Inflammatory macrophage (primary cell): ENCODE data around the gene TUBGCP3.
"Not testable (repeated sequence)": the region's sequence is repeated elsewhere in the genome, so short reads cannot be mapped to it uniquely, and the experiment has no call there.

Experiments
- DNase-seq, 2 donors: peaks; one replicate each; pipeline ENCODE4 v3.0.0-alpha.2; 2020 to 2022

TUBGCP3 gene

DNA sequence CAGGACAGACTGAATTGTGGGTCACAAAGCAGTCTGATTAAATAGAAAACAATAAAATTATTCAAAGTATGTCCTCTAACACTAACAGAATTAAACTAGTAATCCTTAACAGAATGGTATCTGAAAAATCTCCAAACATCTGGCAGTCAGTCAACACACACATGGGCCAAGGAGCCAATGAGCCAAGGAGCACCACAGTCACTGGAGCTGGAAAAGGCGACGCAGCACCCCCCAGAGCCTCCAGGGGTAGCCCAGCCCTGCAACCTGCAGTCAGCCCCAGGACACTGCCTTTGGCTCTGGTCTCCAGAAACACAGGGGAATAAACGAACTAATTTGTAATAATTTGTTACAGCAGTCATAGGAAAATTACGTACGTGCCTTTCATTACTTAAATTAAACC is 12.3 kb downstream of the TUBGCP3 start:
- no peak for DNase-seq

DNA sequence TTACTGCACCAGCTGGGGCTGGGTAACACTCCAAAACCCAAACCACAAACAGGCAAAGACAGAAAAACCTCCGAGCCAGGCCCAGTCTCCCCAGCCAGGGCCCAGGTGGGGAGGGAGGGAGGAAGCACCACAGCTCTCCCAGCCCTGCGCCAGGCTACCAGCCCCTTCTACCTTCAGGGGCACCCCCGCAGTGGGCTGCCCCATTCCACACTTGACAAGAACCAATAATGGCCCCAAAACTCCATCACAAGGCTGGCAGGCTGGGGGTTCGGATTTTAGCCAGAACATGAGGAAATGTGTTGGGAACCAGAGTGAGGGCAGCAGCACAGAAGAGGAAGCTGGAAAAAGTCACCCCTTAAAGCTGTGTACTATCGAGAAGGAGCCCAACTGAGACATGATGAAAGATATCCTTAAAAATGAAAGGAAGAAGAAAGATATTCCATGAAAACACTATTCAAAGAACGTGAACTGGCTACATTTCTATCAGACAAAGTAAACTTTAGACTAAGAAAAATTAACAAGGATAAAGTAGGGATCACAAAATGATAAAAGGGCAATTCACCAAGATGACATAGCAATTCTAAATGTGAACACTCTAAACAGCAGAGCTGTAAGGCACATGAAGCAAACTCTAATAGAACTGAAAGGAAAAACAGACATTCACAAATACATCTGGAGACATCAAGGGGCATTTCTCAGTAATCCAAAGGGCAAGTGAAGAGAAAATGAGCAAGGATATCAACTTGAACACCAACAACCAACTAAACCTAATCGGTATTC is 12.9 kb downstream of the TUBGCP3 start:
- DNase-seq = peak; percentile 32 to 47

DNA sequence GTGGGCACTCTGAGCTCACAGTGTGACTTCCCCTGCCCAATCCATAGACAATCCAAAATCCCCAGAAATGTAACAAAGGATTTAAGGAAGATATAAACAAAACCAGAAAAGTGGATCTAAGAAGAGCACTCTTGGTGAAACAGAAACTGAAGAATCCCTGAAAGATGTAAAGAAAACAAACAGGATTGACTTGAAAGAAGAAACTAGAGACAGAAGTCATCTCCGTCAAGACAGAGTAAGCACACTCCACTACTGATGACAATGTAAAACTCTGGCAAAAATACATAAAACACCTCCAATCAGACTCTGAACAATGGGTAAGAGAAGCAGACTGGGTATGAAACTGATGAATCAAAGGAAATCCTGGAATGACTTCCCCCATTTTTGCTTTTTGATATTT is 13.5 kb downstream of the TUBGCP3 start:
- DNase-seq = no peak

DNA sequence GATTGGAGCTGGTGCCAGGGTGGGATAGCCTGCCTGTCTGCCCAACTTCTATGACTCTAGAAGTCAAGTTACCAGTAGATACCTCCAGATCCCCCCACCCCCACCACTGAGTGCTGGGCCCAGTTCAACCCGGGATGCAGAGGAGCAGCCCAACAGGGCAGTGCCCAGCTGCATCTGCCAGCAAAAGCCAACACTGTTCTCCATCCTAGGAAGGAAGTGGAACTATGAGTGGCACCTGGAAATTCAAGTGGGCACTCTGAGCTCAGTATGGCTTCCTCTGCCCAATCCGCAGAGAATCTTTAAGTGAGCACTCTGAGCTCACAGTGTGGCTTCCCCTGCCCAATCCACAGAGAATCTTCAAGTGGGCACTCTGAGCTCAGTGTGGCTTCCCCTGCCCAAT is 14.2 kb downstream of the TUBGCP3 start:
- DNase-seq = no peak

DNA sequence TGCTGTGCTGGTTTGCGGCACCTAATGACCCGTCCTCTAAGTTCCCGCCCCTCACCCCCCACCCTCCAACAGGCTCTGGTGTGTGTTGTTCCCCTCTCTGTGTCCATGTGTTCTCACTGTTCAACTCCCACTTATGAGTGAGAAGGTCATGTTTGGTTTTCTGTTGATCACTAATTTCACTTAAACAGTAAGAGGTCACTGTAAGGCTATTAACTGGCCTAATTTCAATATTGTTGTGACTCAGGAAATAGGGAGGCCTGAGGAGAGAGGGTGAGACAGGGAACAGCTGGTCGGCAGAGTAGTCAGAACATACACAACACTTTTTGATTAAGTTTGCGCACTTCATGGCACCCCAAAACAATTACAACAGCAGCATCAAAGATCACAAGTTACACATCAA is 15.6 kb downstream of the TUBGCP3 start:
- no peak for DNase-seq

DNA sequence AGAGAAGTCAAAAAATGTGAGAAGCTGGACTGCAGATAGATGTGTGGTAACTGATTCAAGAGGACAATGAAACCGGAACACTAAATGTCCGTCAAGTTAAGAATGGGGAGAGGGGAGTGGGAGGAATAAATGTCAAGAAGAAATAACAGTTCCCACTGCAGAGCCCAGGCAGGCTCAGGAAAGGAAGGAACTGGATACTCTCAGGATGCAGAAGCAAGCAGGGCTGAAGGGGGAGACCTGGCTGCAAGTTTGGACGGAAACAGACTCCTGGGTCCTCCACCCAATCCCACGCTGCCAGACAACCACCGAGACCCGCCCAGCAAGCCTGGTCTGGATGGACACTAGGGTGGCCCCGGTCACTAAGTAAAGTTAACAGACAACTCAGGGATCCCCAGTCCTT is 18.1 kb downstream of the TUBGCP3 start:
- DNase-seq = no peak

DNA sequence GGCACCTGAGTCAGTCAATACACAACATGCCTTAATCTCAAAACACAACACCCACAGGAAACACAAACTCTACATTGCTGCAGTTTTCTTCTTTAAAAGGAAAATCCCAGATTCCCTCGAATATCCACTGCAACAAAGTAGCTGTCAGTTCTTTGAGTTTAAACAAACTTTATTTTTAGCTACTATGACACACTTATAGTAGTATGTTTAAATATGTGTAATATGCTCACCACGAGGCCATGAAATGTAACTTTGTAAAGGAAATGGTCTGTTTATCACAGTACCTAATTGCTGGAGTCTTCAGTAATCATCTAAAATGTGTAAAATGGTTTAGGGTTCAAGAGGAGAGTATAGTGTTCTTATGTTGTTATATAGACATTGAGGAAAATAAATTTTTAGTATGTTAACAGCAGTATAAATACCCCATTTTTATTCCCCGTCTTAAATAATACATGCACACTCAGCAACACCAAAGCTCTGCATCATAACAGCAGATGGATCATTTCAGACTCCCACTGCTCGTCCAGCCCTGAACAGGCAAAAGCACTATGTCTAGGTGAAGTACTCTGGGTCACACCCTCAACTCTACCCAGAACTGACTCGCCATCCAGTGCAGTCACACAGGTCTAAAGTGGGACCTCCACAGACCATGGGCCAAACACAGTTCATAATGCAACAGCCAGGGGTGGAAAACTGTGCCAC is 20.6 kb downstream of the TUBGCP3 start:
- no peak for DNase-seq

DNA sequence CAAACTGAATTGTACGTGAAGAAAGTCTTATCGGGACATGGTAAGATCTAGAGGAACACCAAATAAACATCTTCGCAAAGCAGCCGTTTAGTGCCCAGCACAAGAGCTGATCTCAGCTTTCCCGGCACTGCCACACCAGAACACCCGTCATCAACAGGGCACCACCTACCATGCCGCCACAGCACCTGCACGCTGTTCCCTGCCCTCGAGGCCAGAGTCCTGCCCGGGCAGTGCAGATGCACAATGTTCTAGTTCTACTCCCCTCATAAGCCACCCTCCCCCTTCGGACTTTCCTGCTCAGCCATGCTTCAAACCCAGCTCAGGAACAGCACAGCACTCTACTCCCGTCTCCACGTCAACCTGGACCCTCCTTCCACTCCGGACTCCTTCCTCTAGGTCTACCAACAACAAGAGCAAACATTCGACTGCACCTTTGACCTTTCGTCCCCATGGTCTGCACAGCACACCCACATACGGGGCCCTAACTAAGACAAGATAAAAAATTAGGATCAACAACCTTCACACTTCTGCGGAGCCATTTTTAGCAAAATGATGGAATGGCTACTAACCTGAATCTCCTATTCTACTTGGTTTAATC is 25.1 kb downstream of the TUBGCP3 start:
- DNase-seq = no peak

DNA sequence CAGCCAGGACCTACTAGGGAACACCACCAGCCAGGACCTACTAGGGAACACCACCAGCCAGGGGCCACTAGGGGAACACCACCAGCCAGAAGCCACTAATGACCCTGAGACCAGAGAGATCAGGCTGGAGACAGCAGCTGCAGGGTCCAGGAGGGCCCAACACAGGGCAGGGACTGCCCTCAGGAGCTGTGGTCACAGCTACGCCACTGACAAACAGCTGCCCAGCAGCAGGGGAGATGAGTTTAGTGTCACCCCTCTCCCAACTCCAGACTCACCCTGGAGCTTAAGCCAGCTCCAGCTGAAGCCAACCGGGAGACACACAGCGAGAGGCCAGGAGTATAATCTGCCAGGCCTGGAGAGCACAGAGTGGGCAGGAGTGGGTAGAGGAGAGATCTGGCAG is 25.7 kb downstream of the TUBGCP3 start:
- DNase-seq = no peak

DNA sequence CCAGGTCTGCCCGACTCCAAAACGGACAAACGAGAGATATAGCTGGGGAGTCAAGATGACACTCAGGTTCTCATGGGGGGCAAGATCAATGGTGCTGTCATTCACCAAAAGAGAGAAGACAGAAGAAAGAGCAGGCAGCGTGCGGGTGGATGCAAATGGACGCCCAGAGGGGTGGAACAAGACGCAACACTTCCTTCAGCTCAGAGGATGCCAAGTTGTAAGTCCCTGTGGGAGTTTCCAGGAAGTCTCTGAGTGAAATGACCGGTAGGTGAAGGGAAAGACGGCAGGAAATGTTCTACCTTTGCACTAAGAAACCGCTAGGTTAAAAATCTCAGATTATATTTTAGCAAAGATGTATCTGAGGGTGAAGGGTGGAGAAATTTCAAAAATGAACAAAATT is 26.5 kb downstream of the TUBGCP3 start:
- DNase-seq = no peak

DNA sequence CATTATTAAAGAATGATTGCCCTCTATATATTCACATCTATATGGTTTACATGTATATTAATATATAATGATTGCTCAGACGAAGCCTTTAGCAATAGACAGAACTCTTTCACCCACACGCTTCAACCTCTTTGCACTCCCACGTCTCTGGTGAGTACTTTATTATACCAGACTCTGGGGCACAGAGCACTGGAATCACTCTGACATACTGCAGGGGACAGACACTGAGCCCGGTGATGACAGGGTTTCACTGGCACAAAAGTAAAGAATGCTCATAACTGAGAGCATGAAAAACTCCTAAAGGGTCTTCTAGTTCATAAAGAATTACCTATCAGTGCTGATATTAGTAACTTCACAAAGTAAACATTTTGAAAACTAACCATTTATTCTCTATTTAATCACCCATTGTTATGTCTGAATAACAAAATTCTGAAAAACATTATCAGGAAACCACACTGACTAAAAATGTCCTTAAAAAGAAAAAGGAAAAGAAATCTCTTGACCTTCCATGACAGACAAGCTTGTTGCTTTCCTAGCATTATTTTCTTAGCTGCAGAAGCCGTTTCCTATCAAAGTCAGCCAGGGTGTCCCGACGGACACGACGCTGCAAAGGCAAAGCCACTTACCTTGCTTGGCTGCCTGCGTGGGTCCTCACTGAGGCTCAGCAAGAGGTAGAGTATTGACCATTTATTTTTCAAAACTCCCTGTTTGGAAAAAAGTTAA is 29.1 kb downstream of the TUBGCP3 start:
- no peak for DNase-seq

DNA sequence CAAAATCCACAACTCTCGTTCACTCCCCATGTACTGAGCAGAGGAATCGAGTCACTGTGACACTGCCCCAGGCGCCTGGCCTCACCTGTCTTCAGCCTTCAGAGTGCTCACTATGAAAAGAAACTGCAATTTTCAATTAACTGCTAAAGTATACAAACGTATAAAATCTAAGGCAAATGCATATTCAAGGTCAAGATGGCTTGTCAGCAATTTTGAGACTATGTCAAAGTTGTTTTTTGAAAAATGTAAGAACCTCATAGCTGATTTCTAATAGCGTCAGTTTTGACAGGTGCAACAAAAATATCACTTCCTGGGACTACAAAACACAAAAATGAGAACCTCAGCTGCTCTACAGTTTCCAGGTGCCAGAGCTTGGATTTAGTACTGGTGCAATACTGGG is 31.4 kb downstream of the TUBGCP3 start:
- no peak for DNase-seq

DNA sequence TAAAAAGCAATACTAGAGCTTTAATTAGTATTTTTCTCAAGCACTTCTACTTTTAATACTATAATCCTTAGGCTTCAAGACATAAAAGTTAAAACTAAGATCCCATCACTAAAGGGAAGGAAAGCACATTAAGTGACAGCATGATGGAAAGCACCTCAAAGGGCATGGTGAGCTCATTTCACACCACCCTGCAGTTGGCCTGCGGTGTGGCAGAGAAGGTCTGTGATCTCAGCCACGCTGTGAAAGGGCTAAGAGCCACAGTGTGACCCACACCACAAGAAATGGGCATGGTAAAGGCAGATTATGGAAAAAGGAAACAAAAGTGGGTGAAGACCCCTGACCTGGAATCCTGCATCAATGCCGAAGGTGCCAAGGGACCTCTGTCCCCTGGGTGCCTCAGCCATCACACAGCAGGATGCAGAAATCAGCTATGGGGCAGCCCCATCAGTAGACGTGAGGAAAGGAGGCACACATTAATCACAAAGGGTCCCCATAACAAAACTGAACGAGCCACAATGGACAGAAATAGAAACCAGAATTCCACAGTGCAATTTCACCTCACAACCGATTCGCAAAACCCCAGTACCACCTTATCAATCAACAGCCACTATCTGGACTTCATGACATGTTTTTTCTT is 33.6 kb downstream of the TUBGCP3 start:
- no peak for DNase-seq

DNA sequence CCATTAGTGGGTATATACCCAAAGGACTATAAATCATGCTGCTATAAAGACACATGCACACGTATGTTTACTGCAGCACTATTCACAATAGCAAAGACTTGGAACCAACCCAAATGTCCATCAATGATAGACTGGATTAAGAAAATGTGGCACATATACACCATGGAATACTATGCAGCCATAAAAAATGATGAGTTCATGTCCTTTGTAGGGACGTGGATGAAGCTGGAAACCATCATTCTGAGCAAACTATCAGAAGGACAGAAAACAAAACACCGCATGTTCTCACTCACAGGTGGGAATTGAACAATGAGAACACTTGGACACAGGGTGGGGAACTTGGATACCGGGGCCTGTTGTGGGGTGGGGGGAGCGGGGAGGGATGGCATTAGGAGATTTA is 39.0 kb downstream of the TUBGCP3 start:
- DNase-seq = not testable (repeated sequence)

DNA sequence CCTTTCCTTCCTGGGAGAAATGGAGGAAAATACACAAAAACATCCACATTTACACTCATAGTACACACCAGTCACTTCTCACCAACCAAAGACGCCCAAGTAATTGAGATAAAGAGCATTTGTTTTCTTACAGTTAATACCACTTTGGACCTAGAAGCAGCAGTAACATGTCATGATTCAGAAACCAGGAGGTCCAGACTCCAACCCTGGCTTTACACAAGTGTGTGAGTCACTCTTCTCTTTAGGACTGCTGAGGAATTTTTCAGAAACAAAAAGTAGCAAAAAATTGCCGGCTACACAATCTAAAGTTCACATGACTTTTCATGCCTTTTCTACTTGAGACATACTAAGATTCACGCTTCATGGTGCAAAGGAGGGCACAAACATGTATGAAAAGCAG is 42.1 kb downstream of the TUBGCP3 start:
- DNase-seq = no peak

DNA sequence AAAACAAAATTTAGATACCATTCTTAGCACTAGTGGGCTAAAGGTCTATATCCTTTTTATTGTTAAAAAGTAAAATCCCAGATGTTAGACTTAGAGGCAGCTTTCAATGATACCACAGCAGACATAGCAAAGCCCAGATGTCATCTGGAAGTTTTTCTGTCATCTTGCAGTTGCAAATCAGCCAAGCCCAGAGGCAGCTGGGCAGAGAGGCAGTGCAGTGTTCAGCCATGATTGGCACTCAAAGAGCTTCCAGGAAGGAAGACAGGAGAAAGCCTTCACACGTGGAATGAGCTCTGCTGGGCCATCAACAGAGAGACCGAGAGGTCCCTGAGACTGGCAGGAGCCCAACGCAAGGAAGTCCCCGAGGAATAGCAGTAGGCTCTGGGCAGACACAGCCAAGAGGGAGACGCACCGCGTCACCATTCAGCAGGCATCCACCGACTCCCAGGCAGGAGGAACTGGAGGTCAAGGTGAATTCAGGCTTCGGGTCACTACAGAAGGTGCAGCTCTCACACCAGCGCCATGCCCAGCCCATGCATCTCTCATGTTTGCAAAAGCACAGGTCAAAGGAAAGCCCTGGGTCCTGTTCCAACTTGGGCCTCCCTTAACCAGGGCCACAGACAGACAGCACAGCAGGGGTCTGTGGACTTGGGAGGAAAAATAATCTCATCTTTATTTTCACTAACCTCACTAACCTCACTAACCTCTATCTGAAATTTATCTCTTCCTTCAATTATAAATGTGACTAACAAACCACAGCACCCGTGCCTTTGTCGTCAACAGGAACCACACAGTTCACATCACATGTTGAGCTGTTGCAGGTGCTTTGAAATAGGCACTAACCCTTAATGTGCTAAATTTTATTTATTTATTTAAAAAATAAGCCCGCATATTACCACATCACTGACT is 54.9 kb downstream of the TUBGCP3 start:
- DNase-seq = no peak

DNA sequence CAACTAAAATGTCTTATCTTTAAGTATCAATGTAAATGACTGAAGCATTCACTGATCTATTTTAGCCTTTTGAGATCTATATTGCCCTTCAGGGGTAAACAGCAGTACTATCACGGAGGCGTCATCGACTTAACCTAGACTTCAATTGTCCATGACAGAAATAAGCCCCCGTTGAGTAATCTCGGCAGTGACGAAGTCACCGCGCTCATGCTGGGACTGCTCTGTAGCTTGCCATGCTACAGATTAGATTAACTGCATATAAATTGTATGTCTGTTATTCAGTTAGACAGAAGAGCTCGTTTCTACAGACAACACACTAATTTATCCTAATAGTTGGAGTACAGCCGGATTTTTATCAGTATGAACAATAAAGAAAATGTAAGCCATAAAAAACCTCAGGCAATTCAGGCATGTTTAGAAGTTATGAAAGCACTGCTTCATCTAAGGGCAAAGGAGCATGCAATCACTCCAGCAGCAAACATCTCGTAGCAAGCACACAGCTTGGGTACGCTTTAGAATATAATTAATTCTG is 56.6 kb downstream of the TUBGCP3 start:
- no peak for DNase-seq

DNA sequence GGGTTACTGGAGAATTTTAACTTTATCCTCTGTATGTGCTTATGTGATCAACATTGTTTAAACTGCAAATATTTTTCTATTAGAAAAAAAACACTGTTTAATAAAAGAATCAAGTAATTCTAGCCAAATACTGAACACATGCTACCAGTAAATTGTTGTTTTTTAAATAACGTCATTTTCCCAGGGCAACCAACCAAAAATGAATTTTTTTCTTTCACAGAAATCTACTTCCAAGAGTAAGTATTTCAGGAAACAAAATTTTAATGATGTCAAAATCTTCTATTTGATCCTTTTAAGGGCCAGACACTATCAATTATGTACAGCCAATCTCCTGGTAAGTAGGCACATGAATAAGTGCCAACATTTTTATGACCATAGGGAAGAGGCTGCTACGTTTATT is 57.1 kb downstream of the TUBGCP3 start:
- no peak for DNase-seq

DNA sequence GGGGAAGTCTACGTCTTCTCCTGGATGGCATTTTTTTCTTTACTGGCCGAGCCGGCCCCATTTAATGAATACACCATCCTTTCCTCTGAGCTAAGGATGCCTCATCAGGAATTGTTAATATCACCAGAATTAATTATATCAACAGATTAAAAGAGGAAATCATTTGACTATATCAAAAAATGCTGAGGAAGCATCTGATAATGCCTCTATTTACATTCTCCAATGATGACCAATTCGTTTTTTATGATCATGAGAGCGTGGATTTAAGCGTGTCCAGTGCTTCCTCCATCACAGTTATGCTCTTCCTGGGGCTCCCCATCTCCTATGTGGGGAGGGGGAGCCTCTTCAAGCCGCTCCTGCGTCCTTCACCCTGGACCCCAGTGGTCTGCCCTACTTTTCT is 58.7 kb downstream of the TUBGCP3 start:
- no peak for DNase-seq

DNA sequence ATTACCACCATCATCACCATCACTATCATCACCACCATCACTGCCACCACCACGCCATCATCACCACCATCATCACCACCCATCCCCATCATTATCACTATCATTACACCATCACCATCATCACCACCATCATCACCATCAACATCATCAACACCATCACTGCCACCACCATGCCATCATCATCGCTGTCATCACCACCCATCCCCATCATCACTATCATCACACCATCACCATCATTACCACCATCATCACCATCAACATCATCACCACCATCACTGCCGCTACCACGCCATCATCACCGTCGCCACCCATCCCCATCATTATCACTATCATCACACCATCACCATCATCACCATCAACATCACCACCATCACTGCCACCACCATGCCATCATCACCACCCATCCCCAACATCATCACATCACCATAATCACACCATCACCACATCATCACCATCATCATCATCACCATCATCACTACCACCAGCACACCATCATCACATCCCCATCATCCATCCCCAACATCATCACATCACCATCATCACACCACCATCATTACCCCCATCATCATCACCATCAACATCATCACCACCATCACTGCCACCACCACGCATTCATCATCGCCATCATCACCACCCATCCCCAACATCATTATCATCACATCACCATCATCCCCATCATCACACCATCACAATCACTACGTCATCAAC is 61.7 kb downstream of the TUBGCP3 start:
- DNase-seq = no peak
